GM23338 (cell line): ENCODE results near the gene SARNP. TPM values are rescaled to one million over a fixed set of nuclear protein-coding genes. Genes with fewer than 3 reads are reported as not detected.

Experiments
- ATAC-seq: fragments of 200-7000 bp; cut with Tn5 transposase; 3 replicates; pipeline ENCODE4 v1.9.1; 2020
- DNase-seq: peaks from one replicate; pipeline ENCODE4 v3.0.0-alpha.2; 2015; ENCODE audit warnings: low spot score
- H2AFZ ChIP-seq: fragments of 200-600 bp; sonication (generic); 2 replicates; pipeline ENCODE4 v1.8.0; 2016; ENCODE audit warnings: antibody characterized with exemption, mild to moderate bottlenecking, moderate library complexity
- H3F3A ChIP-seq: fragments of 200-600 bp; sonication (generic); replicated peaks from 2 replicates; pipeline ENCODE4 v1.8.0; 2017; ENCODE audit warnings: antibody characterized with exemption, mixed run types, low read depth
- H3K27ac ChIP-seq: fragments of 200-600 bp; sonication (generic); 2 replicates; pipeline ENCODE4 v1.6.1; 2016; ENCODE audit warnings: low read depth
- H3K27me3 ChIP-seq: fragments of 200-600 bp; sonication (generic); 2 replicates; pipeline ENCODE4 v1.8.0; 2016; ENCODE audit warnings: mild to moderate bottlenecking, mixed run types, moderate library complexity; ENCODE audit not compliant: insufficient read depth
- H3K36me3 ChIP-seq: fragments of 200-600 bp; sonication (generic); 2 replicates; pipeline ENCODE4 v1.8.0; 2016; ENCODE audit warnings: mild to moderate bottlenecking; ENCODE audit not compliant: insufficient read depth
- H3K4me1 ChIP-seq: fragments of 200-600 bp; sonication (generic); 2 replicates; pipeline ENCODE4 v1.8.0; 2016; ENCODE audit warnings: mild to moderate bottlenecking, moderate library complexity; ENCODE audit not compliant: insufficient read depth
- H3K4me2 ChIP-seq: fragments of 200-600 bp; sonication (generic); 2 replicates; pipeline ENCODE4 v1.7.1; 2017; ENCODE audit warnings: mixed run types
- H3K4me3 ChIP-seq: fragments of 200-600 bp; sonication (generic); 2 replicates; pipeline ENCODE4 v1.6.1; 2016; ENCODE audit warnings: mixed run types
- H3K79me2 ChIP-seq: fragments of 200-600 bp; sonication (generic); replicated peaks from 2 replicates; pipeline ENCODE4 v1.8.0; 2017; ENCODE audit warnings: mild to moderate bottlenecking; ENCODE audit not compliant: insufficient read depth
- H3K9me2 ChIP-seq: fragments of 200-600 bp; sonication (generic); 2 replicates; pipeline ENCODE4 v1.8.0; 2017; ENCODE audit not compliant: insufficient read depth
- H4K20me1 ChIP-seq: fragments of 200-600 bp; sonication (generic); replicated peaks from 2 replicates; pipeline ENCODE4 v1.8.0; 2017; ENCODE audit warnings: mild to moderate bottlenecking; ENCODE audit not compliant: insufficient read depth
- H3K27ac Mint-ChIP-seq: 2 replicates; pipeline ENCODE4 v1.8.0; 2020; ENCODE audit warnings: inconsistent platforms, mild to moderate bottlenecking, moderate library complexity, mixed read lengths
- H3K27me3 Mint-ChIP-seq: 3 replicates; pipeline ENCODE4 v1.8.0; 2022; ENCODE audit warnings: low read depth, mild to moderate bottlenecking, moderate library complexity, mixed read lengths, inconsistent platforms; ENCODE audit not compliant: insufficient read depth, poor library complexity
- H3K36me3 Mint-ChIP-seq: 3 replicates; pipeline ENCODE4 v1.8.0; 2021; ENCODE audit warnings: low read depth, mild to moderate bottlenecking, inconsistent platforms, moderate library complexity, mixed read lengths
- H3K4me1 Mint-ChIP-seq: 3 replicates; pipeline ENCODE4 v1.8.0; 2020; ENCODE audit warnings: mild to moderate bottlenecking, inconsistent platforms, mixed read lengths
- H3K4me3 Mint-ChIP-seq: 3 replicates; pipeline ENCODE4 v1.8.0; 2021; ENCODE audit warnings: moderate library complexity, mild to moderate bottlenecking, inconsistent platforms, mixed read lengths
- H3K9me3 Mint-ChIP-seq: 3 replicates; pipeline ENCODE4 v1.8.0; 2020; ENCODE audit warnings: moderate library complexity, mild to moderate bottlenecking, inconsistent platforms, mixed read lengths
- CREB1 ChIP-seq: fragments of 250-450 bp; sonication (Bioruptor Pico); IDR thresholded peaks from 2 replicates; pipeline ENCODE4 v1.5.0; 2020; ENCODE audit warnings: low read depth, mild to moderate bottlenecking, moderate library complexity
- EZH2 ChIP-seq: fragments of 200-600 bp; sonication (generic); IDR thresholded peaks from one replicate; pipeline ENCODE4 v1.8.0; 2017; ENCODE audit warnings: antibody characterized with exemption, mild to moderate bottlenecking, low read depth; ENCODE audit not compliant: unreplicated experiment
- EZH2phosphoT487 ChIP-seq: fragments of 200-600 bp; sonication (generic); IDR thresholded peaks from one replicate; pipeline ENCODE4 v1.8.1; 2018; ENCODE audit warnings: antibody characterized with exemption; ENCODE audit not compliant: unreplicated experiment
- JUNB ChIP-seq: IDR thresholded peaks from one replicate; pipeline ENCODE4 v1.6.1; 2016; ENCODE audit warnings: antibody characterized with exemption; ENCODE audit not compliant: unreplicated experiment
- NANOG ChIP-seq: IDR thresholded peaks from 2 replicates; pipeline ENCODE4 v1.6.1; 2016; ENCODE audit warnings: antibody characterized with exemption, borderline replicate concordance
- POLR2AphosphoS5 ChIP-seq: IDR thresholded peaks from 2 replicates; pipeline ENCODE4 v1.6.1; 2016; ENCODE audit warnings: antibody characterized with exemption, low read depth
- STAT1 ChIP-seq: IDR thresholded peaks from one replicate; pipeline ENCODE4 v1.6.1; 2016; ENCODE audit warnings: antibody characterized with exemption; ENCODE audit not compliant: unreplicated experiment
- ZNF114 ChIP-seq: fragments of 250-450 bp; sonication (Bioruptor Pico); IDR thresholded peaks from 2 replicates; pipeline ENCODE4 v1.5.0; 2020; ENCODE audit warnings: mild to moderate bottlenecking, moderate library complexity
- ZNF331 ChIP-seq: fragments of 250-450 bp; sonication (Bioruptor Pico); IDR thresholded peaks from 2 replicates; pipeline ENCODE4 v1.5.0; 2020; ENCODE audit warnings: low read depth, mild to moderate bottlenecking, moderate library complexity
- ZNF462 ChIP-seq: fragments of 250-450 bp; sonication (Bioruptor Pico); IDR thresholded peaks from 2 replicates; pipeline ENCODE4 v1.5.0; 2020; ENCODE audit warnings: mild to moderate bottlenecking, moderate library complexity
- polyA plus RNA-seq: library from polyadenylated mRNA; unstranded; fragments of >200 nt; fragmentation: Nextera tagmentation; extraction: Ambion mirVana; gene quantifications from 2 replicates; pipeline ENCODE4 v1.2.1, GENCODE V29; 2016
- total RNA-seq: library from RNA; depleted of rRNA; stranded (reverse); fragments of >200 nt; shearing (Covaris generic); gene quantifications from 2 replicates; pipeline ENCODE4 v1.2.3, GENCODE V29; 2014
- TF ChIP-seq, protein P1 (sequence below): IDR thresholded peaks from one replicate; pipeline ENCODE4 v1.6.1; 2018; ENCODE audit warnings: antibody characterized with exemption; ENCODE audit not compliant: unreplicated experiment
- TF ChIP-seq, protein P2 (sequence below): IDR thresholded peaks from 2 replicates; pipeline ENCODE4 v1.6.1; 2016; ENCODE audit warnings: antibody characterized with exemption
- TF ChIP-seq, protein P3 (sequence below), 2 experiments: fragments of 200-600 bp in 1 of 2; sonication (generic) in 1 of 2; conservative IDR thresholded peaks; 2 replicates each; pipeline versions ENCODE4 v1.5.1 to v1.6.1; 2016 to 2017; ENCODE audit warnings: antibody characterized with exemption in 2 of 2, low read depth in 2 of 2, mild to moderate bottlenecking in 2 of 2, moderate library complexity in 1 of 2

Gene SARNP
- total and polyA plus RNA-seq, 2 experiments from 2014 or later = 96.0 to 313 TPM

- Histone ChIP-seq H3K4me1 (peaks cover 4% of the 10 kb centered on the region; the same call in 1 of the 2 replicates), H2AFZ (no peak overlapping the region), H3K36me3 (no peaks in the 10 kb centered on the region), H3F3A (no peaks in the 10 kb centered on the region), H3K4me2 (no peak overlapping the region), H3K4me3 (no peak overlapping the region), H3K27me3 (no peaks in the 10 kb centered on the region), H3K27ac (no peak overlapping the region), H4K20me1 (no peaks in the 10 kb centered on the region), H3K9me2 (peaks cover 4% of the 10 kb centered on the region; the same call in 1 of the 2 replicates), H3K79me2 (no peaks in the 10 kb centered on the region)
- Mint-ChIP-seq H3K27me3 (peaks cover 15% of the 10 kb centered on the region), H3K9me3 (no peaks in the 10 kb centered on the region), H3K27ac (no peak overlapping the region), H3K4me3 (no peak overlapping the region), H3K36me3 (no peaks in the 10 kb centered on the region; the same call in 1 of the 3 replicates), H3K4me1 (peaks cover 22% of the 10 kb centered on the region)
- no peak for DNase-seq
- TF ChIP-seq STAT1 (no peak), ZNF114 (CRISPR knock-in tag) (no peak), POLR2AphosphoS5 (no peak), EZH2 (no peak), NANOG (no peak), ZNF331 (CRISPR knock-in tag) (no peak), JUNB (no peak), EZH2phosphoT487 (no peak), ZNF462 (CRISPR knock-in tag) (no peak), CREB1 (no peak)
- TF ChIP-seq, protein P1, sequence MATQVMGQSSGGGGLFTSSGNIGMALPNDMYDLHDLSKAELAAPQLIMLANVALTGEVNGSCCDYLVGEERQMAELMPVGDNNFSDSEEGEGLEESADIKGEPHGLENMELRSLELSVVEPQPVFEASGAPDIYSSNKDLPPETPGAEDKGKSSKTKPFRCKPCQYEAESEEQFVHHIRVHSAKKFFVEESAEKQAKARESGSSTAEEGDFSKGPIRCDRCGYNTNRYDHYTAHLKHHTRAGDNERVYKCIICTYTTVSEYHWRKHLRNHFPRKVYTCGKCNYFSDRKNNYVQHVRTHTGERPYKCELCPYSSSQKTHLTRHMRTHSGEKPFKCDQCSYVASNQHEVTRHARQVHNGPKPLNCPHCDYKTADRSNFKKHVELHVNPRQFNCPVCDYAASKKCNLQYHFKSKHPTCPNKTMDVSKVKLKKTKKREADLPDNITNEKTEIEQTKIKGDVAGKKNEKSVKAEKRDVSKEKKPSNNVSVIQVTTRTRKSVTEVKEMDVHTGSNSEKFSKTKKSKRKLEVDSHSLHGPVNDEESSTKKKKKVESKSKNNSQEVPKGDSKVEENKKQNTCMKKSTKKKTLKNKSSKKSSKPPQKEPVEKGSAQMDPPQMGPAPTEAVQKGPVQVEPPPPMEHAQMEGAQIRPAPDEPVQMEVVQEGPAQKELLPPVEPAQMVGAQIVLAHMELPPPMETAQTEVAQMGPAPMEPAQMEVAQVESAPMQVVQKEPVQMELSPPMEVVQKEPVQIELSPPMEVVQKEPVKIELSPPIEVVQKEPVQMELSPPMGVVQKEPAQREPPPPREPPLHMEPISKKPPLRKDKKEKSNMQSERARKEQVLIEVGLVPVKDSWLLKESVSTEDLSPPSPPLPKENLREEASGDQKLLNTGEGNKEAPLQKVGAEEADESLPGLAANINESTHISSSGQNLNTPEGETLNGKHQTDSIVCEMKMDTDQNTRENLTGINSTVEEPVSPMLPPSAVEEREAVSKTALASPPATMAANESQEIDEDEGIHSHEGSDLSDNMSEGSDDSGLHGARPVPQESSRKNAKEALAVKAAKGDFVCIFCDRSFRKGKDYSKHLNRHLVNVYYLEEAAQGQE = no peak
- TF ChIP-seq, protein P2, sequence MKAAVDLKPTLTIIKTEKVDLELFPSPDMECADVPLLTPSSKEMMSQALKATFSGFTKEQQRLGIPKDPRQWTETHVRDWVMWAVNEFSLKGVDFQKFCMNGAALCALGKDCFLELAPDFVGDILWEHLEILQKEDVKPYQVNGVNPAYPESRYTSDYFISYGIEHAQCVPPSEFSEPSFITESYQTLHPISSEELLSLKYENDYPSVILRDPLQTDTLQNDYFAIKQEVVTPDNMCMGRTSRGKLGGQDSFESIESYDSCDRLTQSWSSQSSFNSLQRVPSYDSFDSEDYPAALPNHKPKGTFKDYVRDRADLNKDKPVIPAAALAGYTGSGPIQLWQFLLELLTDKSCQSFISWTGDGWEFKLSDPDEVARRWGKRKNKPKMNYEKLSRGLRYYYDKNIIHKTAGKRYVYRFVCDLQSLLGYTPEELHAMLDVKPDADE = no peak
- TF ChIP-seq, protein P3, sequence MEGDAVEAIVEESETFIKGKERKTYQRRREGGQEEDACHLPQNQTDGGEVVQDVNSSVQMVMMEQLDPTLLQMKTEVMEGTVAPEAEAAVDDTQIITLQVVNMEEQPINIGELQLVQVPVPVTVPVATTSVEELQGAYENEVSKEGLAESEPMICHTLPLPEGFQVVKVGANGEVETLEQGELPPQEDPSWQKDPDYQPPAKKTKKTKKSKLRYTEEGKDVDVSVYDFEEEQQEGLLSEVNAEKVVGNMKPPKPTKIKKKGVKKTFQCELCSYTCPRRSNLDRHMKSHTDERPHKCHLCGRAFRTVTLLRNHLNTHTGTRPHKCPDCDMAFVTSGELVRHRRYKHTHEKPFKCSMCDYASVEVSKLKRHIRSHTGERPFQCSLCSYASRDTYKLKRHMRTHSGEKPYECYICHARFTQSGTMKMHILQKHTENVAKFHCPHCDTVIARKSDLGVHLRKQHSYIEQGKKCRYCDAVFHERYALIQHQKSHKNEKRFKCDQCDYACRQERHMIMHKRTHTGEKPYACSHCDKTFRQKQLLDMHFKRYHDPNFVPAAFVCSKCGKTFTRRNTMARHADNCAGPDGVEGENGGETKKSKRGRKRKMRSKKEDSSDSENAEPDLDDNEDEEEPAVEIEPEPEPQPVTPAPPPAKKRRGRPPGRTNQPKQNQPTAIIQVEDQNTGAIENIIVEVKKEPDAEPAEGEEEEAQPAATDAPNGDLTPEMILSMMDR (conservative IDR thresholded peaks at IDR 0.05; ENCODE audit: low read depth in 2 of 2) = no peak
- ATAC-seq = no peak
Observed at GRCh38 chr12:55838361-55838760, 20.8 kb upstream of the SARNP start.
